Loucy (cell line): ENCODE data around the gene IER3.
"Not testable (repeated sequence)": the region's sequence is repeated elsewhere in the genome, so short reads cannot be mapped to it uniquely, and the experiment has no call there.

Experiments
- EZH2phosphoT487 ChIP-seq: fragments of 200-600 bp; IDR thresholded peaks from 2 replicates; pipeline ENCODE4 v1.6.1; 2018; ENCODE audit warnings: antibody characterized with exemption, mild to moderate bottlenecking, moderate library complexity, borderline replicate concordance
- TF ChIP-seq, protein P1 (sequence below): fragments of 200-600 bp; sonication (generic); conservative IDR thresholded peaks from 2 replicates; pipeline ENCODE4 v1.5.1; 2014; ENCODE audit warnings: mild to moderate bottlenecking, antibody characterized with exemption, low read length

GRCh38 chr6:30722025-30722279, 22.4 kb downstream of the IER3 start:
- TF ChIP-seq, protein P1, sequence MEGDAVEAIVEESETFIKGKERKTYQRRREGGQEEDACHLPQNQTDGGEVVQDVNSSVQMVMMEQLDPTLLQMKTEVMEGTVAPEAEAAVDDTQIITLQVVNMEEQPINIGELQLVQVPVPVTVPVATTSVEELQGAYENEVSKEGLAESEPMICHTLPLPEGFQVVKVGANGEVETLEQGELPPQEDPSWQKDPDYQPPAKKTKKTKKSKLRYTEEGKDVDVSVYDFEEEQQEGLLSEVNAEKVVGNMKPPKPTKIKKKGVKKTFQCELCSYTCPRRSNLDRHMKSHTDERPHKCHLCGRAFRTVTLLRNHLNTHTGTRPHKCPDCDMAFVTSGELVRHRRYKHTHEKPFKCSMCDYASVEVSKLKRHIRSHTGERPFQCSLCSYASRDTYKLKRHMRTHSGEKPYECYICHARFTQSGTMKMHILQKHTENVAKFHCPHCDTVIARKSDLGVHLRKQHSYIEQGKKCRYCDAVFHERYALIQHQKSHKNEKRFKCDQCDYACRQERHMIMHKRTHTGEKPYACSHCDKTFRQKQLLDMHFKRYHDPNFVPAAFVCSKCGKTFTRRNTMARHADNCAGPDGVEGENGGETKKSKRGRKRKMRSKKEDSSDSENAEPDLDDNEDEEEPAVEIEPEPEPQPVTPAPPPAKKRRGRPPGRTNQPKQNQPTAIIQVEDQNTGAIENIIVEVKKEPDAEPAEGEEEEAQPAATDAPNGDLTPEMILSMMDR, result not testable (repeated sequence)
- TF ChIP-seq EZH2phosphoT487, result not testable (repeated sequence)
